ENCODE data around the gene ANKRD44.

The ANKRD44 gene

GRCh38 chr2:197310271-197310985, at the start of gene ANKRD44:
Gene ANKRD44 (minus strand): TSS chr2:197310780. CDS start chr2:197310604, 176 bp downstream.
- peak; percentile 79 for DNase-seq (ENCODE audit: low read depth)
- peak; percentile 1 for TF ChIP-seq CTCF (conservative IDR thresholded peaks at IDR 0.05; ENCODE audit: low read depth, low read length)
- H3K4me3 ChIP-seq (ENCODE audit: low read depth, low read length), result peak within 1 kb of the TSS; percentile 85

GRCh38 chr2:197359859-197360258, 49.3 kb upstream of the ANKRD44 start:
- H3K4me3 ChIP-seq (ENCODE audit: low read depth, low read length), result no peak overlapping the region
- no peak for DNase-seq (ENCODE audit: low read depth)
- TF ChIP-seq CTCF (conservative IDR thresholded peaks at IDR 0.05; ENCODE audit: low read depth, low read length), result no peak

- DNase-seq (ENCODE audit: low read depth), result no peak
- no peak overlapping the region for H3K4me3 ChIP-seq (ENCODE audit: low read depth, low read length)
- no peak for TF ChIP-seq CTCF (conservative IDR thresholded peaks at IDR 0.05; ENCODE audit: low read depth, low read length)
Observed at GRCh38 chr2:197358931-197359330, 48.4 kb upstream of the ANKRD44 start.

GRCh38 chr2:197357986-197358385, 47.4 kb upstream of the ANKRD44 start:
- no peak overlapping the region for H3K4me3 ChIP-seq (ENCODE audit: low read depth, low read length)
- no peak for TF ChIP-seq CTCF (conservative IDR thresholded peaks at IDR 0.05; ENCODE audit: low read depth, low read length)
- DNase-seq (ENCODE audit: low read depth), result no peak

- peak; percentile 39 for DNase-seq (ENCODE audit: low read depth)
- TF ChIP-seq CTCF (conservative IDR thresholded peaks at IDR 0.05; ENCODE audit: low read depth, low read length), result peak; percentile 62
Observed at GRCh38 chr2:197356136-197356535, 45.6 kb upstream of the ANKRD44 start.

GRCh38 chr2:197354169-197354558, 43.6 kb upstream of the ANKRD44 start:
- H3K4me3 ChIP-seq (ENCODE audit: low read depth, low read length), result no peak overlapping the region

More at GRCh38 chr2:197356136-197356535, 45.6 kb upstream of the ANKRD44 start:
- H3K4me3 ChIP-seq (ENCODE audit: low read depth, low read length), result no peak overlapping the region

More at GRCh38 chr2:197354169-197354558, 43.6 kb upstream of the ANKRD44 start:
- TF ChIP-seq CTCF (conservative IDR thresholded peaks at IDR 0.05; ENCODE audit: low read depth, low read length), result no peak
- DNase-seq (ENCODE audit: low read depth), result no peak
